Ovary (tissue), 9 donors: Measurements from ENCODE around the gene CCDC57. TPM values are rescaled to one million over a fixed set of nuclear protein-coding genes. Genes with fewer than 3 reads are reported as not detected.

Experiments used
- DNase-seq, 5 donors: peaks; one replicate each; pipeline ENCODE4 v3.0.0-alpha.2; 2019 to 2020
- H3K27ac ChIP-seq, 2 donors: fragments of 200-600 bp; one replicate each; pipeline versions ENCODE4 v1.5.1 to v1.8.0; 2019 to 2022
- H3K27me3 ChIP-seq: fragments of 200-600 bp; one replicate; pipeline ENCODE4 v1.8.0; 2022
- H3K36me3 ChIP-seq: fragments of 200-600 bp; sonication (generic); one replicate; pipeline ENCODE4 v1.5.1; 2019
- H3K4me1 ChIP-seq: one replicate; pipeline ENCODE4 v1.8.1; 2013; ENCODE audit warnings: mild to moderate bottlenecking, moderate library complexity; ENCODE audit not compliant: insufficient read depth
- H3K4me3 ChIP-seq: fragments of 200-600 bp; sonication (generic); one replicate; pipeline ENCODE4 v1.5.1; 2017
- H3K9me3 ChIP-seq, 2 donors: fragments of 200-600 bp in 1 of 2; sonication (generic) in 1 of 2; one replicate each; pipeline versions ENCODE4 v1.5.1 to v1.8.1; 2013 to 2019; ENCODE audit warnings: mild to moderate bottlenecking in 1 of 2, moderate library complexity in 1 of 2
- EP300 ChIP-seq: sonication (generic); formaldehyde crosslinking; IDR thresholded peaks from one replicate; pipeline ENCODE4 v1.6.1; 2017; ENCODE audit warnings: antibody characterized with exemption
- POLR2A ChIP-seq: fragments of 450-650 bp; IDR thresholded peaks from one replicate; pipeline ENCODE4 v1.6.1; 2017; ENCODE audit warnings: antibody characterized with exemption, mild to moderate bottlenecking, moderate library complexity
- WGBS, 3 donors: extraction: QIAGEN DNeasy Blood & Tissue Kit in 1 of 3; methylation state at CpG; one replicate each; pipeline versions ENCODE4 v1.1.5 to v1.1.7; 2013 to 2017; 5-methylcytosine and 5-hydroxymethylcytosine counted together
- intact Hi-C, 4 donors: fragments of 100-400 bp; cut with DNase I; formaldehyde crosslinking; loops; one replicate each; pipeline versions ENCODE4 v1.11.0 to v1.15.1; 2022 to 2023
- polyA plus RNA-seq, 2 donors: library from polyadenylated mRNA; stranded (reverse); fragments of 200-250 nt in 1 of 2; fragments of 350-450 nt in 1 of 2; fragmentation: Illumina TruSeq in 1 of 2; extraction: RNeasy Lipid Tissue Mini Kit (QIAGEN cat#74804) in 1 of 2; gene quantifications; one replicate each; pipeline ENCODE4 v1.2.3, GENCODE V29; 2013 to 2014
- total RNA-seq, 7 donors: library from RNA; depleted of rRNA in 2 of 7; stranded (reverse); fragments of >200 nt in 2 of 7; fragmentation: NEBNext Ultra II Directional in 3 of 7; extraction: Animal tissue kit (Norgen Biotek cat#: 25700) in 3 of 7; gene quantifications; one replicate each; pipeline versions ENCODE4 v1.1.0 to v1.2.4, GENCODE V29; 2016 to 2023
- TF ChIP-seq, protein P1 (sequence below), 3 donors: fragments of 450-650 bp in 2 of 3; fragments of 200-600 bp in 1 of 3; IDR thresholded peaks; one replicate each; pipeline versions ENCODE4 v1.5.1 to v1.8.0; 2016 to 2022; ENCODE audit warnings: antibody characterized with exemption in 3 of 3, mild to moderate bottlenecking in 1 of 3
- donor health status: DM: no; HTN: no; CAD: no; lungs with moderate emphysema.
- donor health status: DM: no; HTN: no; CAD: no.
- donor health status: Bipolar disorder and iron deficiency.
- donor health status: DM: yes; HTN: yes; CAD: no.
- donor health status: DM: no; HTN: no; CAD: no.
- donor health status: DM: yes; HTN: yes; CAD: no.

CCDC57 gene
- total and polyA plus RNA-seq, 9 donors: 7.7 to 65.0 (median 40.3) TPM

DNA sequence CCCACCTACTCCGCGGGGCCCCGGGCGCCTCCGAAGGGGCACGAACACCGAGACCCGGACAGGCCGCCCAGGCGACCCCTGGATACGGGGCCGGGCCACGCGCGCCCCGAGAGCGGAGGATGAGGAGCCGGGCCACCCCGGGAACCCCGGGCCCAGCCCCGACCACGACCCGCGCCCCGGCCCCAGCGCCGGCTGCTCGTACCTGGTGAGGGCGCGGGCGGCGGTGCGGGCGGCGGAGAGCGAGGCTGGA, 114.8 kb downstream of the CCDC57 start:
- Histone ChIP-seq H3K4me1 (peaks cover 8% of the 10 kb centered on the region), H3K27me3 (no peaks in the 10 kb centered on the region), H3K4me3 (peak overlapping the region; percentile 72), H3K27ac (peak overlapping the region; percentile 96 to 98), H3K9me3 (no peaks in the 10 kb centered on the region), H3K36me3 (no peaks in the 10 kb centered on the region)
- no peak for DNase-seq
- 0 to 1% (median 1%) methylated on average over 17 to 36 of the region's 36 CpGs for WGBS, 3 donors
- intact Hi-C loops: no loop called here
- TF ChIP-seq, protein P1, sequence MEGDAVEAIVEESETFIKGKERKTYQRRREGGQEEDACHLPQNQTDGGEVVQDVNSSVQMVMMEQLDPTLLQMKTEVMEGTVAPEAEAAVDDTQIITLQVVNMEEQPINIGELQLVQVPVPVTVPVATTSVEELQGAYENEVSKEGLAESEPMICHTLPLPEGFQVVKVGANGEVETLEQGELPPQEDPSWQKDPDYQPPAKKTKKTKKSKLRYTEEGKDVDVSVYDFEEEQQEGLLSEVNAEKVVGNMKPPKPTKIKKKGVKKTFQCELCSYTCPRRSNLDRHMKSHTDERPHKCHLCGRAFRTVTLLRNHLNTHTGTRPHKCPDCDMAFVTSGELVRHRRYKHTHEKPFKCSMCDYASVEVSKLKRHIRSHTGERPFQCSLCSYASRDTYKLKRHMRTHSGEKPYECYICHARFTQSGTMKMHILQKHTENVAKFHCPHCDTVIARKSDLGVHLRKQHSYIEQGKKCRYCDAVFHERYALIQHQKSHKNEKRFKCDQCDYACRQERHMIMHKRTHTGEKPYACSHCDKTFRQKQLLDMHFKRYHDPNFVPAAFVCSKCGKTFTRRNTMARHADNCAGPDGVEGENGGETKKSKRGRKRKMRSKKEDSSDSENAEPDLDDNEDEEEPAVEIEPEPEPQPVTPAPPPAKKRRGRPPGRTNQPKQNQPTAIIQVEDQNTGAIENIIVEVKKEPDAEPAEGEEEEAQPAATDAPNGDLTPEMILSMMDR (IDR thresholded peaks at IDR 0.05): no peak
- TF ChIP-seq EP300: no peak

GRCh38 chr17:82097184-82097918, 115.3 kb downstream of the CCDC57 start:
- intact Hi-C loops: no loop called here
- H3K4me1 ChIP-seq: peaks cover 8% of the 10 kb centered on the region
- DNase-seq: peak; percentile 37 to 74 (median 64)
- H3K4me3 ChIP-seq: peak overlapping the region; percentile 72
- H3K27me3 ChIP-seq: no peaks in the 10 kb centered on the region
- no peaks in the 10 kb centered on the region for H3K9me3 ChIP-seq
- H3K27ac ChIP-seq: peak overlapping the region; percentile 96 to 98
- TF ChIP-seq, protein P1 (IDR thresholded peaks at IDR 0.05): peak in 1 of 3 donors; percentile 9
- TF ChIP-seq POLR2A (no peak), EP300 (no peak)
- WGBS, 3 donors: 1 to 3% (median 1%) methylated on average over 37 to 77 of the region's 77 CpGs
- no peaks in the 10 kb centered on the region for H3K36me3 ChIP-seq

- TF ChIP-seq, protein P1 (IDR thresholded peaks at IDR 0.05): no peak
- TF ChIP-seq EP300 (no peak), POLR2A (no peak)
- DNase-seq: peak in 1 of 5 donors; percentile 11
- intact Hi-C loops: no loop called here
- Histone ChIP-seq H3K9me3 (no peaks in the 10 kb centered on the region), H3K27me3 (no peaks in the 10 kb centered on the region), H3K27ac (peak overlapping the region in 1 of 2 donors; percentile 98), H3K4me1 (peaks cover 8% of the 10 kb centered on the region), H3K4me3 (peak overlapping the region; percentile 72), H3K36me3 (no peaks in the 10 kb centered on the region)
- 43 to 58% (median 45%) methylated on average over 6 to 8 of the region's 8 CpGs for WGBS, 3 donors
Observed at GRCh38 chr17:82096709-82097183, 115.9 kb downstream of the CCDC57 start.

- Histone ChIP-seq H3K9me3 (no peaks in the 10 kb centered on the region), H3K27me3 (no peaks in the 10 kb centered on the region), H3K36me3 (no peaks in the 10 kb centered on the region), H3K4me1 (peaks cover 8% of the 10 kb centered on the region), H3K27ac (no peak overlapping the region), H3K4me3 (no peak overlapping the region)
- intact Hi-C loops: no loop called here
- DNase-seq: peak; percentile 16 to 49 (median 36)
- WGBS, 3 donors: 83 to 89% (median 84%) methylated on average over 27 to 35 of the region's 35 CpGs
- no peak for TF ChIP-seq POLR2A
- TF ChIP-seq EP300: no peak
- TF ChIP-seq, protein P1 (IDR thresholded peaks at IDR 0.05): no peak
Observed at GRCh38 chr17:82095777-82096708, 116.6 kb downstream of the CCDC57 start.
